ENCODE data around the gene SIK3.

Gene SIK3

DNA sequence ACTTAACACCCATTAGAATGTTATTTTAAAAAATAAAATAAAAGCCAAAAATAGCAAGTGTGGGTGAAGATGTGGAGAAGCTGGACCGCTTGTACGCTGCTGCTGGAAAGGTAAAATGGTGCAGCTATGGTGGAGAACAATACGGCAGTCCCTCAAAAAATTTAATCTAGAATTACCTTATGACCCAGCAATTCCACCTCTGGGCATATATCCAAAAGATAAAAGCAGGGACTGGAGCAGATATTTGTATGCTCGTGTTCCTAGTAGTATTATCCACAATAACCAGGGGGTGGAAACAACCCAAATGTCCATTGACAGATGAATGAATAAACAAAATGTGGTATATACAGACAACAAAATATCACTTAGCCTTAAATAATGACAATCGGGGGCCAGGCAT is 300.4 kb downstream of the SIK3 start:
- DNase-seq (ENCODE audit: low read depth in 2 of 2), result no peak

- no peak for DNase-seq (ENCODE audit: low read depth in 2 of 2)
Observed at GRCh38 chr11:116796548-116796947, 301.7 kb downstream of the SIK3 start.

GRCh38 chr11:116794851-116795250 is 303.4 kb downstream of the SIK3 start:
- DNase-seq (ENCODE audit: low read depth in 2 of 2), result no peak

DNA sequence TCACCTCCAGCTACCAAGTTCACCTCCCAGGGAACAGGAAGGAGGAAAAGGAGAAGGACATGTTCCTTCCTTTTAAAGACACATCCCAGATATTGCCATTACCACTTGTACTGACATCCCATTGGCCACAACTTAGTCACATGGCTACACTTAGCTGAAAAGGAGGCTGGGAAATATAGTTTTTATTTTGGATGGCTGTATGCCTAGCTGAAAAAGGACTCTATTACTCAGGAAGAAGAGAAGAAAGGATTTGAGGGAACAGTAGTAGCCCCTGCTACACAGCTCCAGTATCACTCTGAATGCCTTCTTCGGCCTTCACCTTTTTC is 304.5 kb downstream of the SIK3 start:
- no peak for DNase-seq (ENCODE audit: low read depth in 2 of 2)
